ENCODE results near the gene XIRP2. TPM values are rescaled to one million over a fixed set of nuclear protein-coding genes. Genes with fewer than 3 reads are reported as not detected.

Gene XIRP2
- total and polyA plus RNA-seq, 2 of the 4 experiments (the other 2 are of a cell fraction), result 0.05 to 0.18 TPM

DNA sequence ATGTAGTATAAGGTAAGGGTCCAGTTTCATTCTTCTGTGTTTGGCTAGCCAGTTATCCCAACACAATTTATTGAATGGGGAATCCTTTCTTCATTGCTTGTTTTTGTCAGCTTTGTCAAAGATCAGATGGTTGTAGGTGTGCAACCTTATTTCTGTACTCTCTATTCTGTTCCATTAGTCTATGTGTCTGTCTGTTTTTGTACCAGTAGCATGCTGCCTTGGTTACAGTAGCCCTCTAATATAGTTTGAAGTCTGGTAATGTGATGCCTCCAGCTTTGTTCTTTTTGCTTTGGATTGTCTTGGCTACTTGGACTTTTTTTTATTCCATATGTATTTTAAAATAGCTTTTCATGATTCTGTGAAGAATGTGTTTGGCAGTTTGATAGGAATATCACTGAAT lies 222.1 kb downstream of the XIRP2 start:
- Histone ChIP-seq H2BK5ac (ENCODE audit: low read depth, low read length, poor library complexity, severe bottlenecking) (peak overlapping the region; percentile 19), H2BK20ac (ENCODE audit: low read depth, low read length) (no peak overlapping the region), H4K91ac (ENCODE audit: insufficient read depth, low read depth, low read length) (no peak overlapping the region), H3K9ac (ENCODE audit: low read depth, low read length) (no peak overlapping the region), H3K4me3 (ENCODE audit: insufficient read depth, low read depth, low read length) (no peak overlapping the region), H3K18ac (ENCODE audit: low read depth, low read length) (no peak overlapping the region), H2BK15ac (ENCODE audit: low read depth, low read length) (no peak overlapping the region), H2AK5ac (ENCODE audit: low read depth, low read length) (no peak overlapping the region), H3K79me1 (ENCODE audit: low read depth in 1 of 2, low read length in 2 of 2) (no peaks in the 10 kb centered on the region), H3K23ac (ENCODE audit: low read depth, low read length) (no peak overlapping the region), H3K4ac (ENCODE audit: low read depth, low read length) (no peak overlapping the region), H4K20me1 (ENCODE audit: insufficient read depth, low read length) (no peaks in the 10 kb centered on the region), H3K14ac (replicated peaks; ENCODE audit: low read depth, low read length) (no peak overlapping the region), H4K5ac (ENCODE audit: low read depth, low read length) (no peak overlapping the region), H3K56ac (ENCODE audit: extremely low read depth, insufficient read depth, low read length) (no peak overlapping the region), H3K27ac (ENCODE audit: insufficient read depth, low read length) (no peak overlapping the region), H3K9me3 (ENCODE audit: control insufficient read depth, insufficient read depth, low read length) (no peaks in the 10 kb centered on the region), H3K36me3 (ENCODE audit: control insufficient read depth, insufficient read depth, low read length) (no peaks in the 10 kb centered on the region), H3K27me3 (ENCODE audit: control insufficient read depth, insufficient read depth, low read length) (no peaks in the 10 kb centered on the region), H3K4me2 (ENCODE audit: low read depth, low read length) (no peak overlapping the region), H2BK120ac (ENCODE audit: low read depth, low read length) (peak overlapping the region; percentile 19; the same call in 1 of the 2 replicates), H2AFZ (replicated peaks; ENCODE audit: low read length, poor library complexity) (no peak overlapping the region), H4K8ac (ENCODE audit: low read depth in 2 of 2, low read length in 2 of 2) (no peak overlapping the region), H3K4me1 (ENCODE audit: control insufficient read depth, insufficient read depth, low read length) (no peaks in the 10 kb centered on the region), H3K9me1 (ENCODE audit: insufficient read depth, low read length) (no peaks in the 10 kb centered on the region), H2AK9ac (replicated peaks; ENCODE audit: low read depth, low read length, poor library complexity) (no peak overlapping the region)
- intact Hi-C loops (cut with micrococcal nuclease) (no loop called here), in situ Hi-C loops (cut with MboI; ENCODE audit: low sequenced_read_pairs) (no loop called here), dilution Hi-C loops (cut with HindIII; ENCODE audit: low sequenced_read_pairs, unreplicated experiment) (no loop called here)
- ChIA-PET CTCF (no interaction called here), POLR2A (ENCODE audit: unreplicated experiment) (no interaction called here)
- DNase-seq (no peak), ATAC-seq (ENCODE audit: low read depth) (no peak)
- TF ChIP-seq CHD1 (IDR thresholded peaks at IDR 0.05; ENCODE audit: low read depth, low read length) (no peak), RCOR1 (IDR thresholded peaks at IDR 0.05; ENCODE audit: insufficient replicate concordance, low read length) (no peak), MXI1 (IDR thresholded peaks at IDR 0.05; ENCODE audit: borderline replicate concordance, low read depth, low read length) (no peak), MAZ (IDR thresholded peaks at IDR 0.05; ENCODE audit: borderline replicate concordance, low read depth, low read length) (no peak), SMC3 (IDR thresholded peaks at IDR 0.05; ENCODE audit: low read depth, low read length) (no peak), FOS (IDR thresholded peaks at IDR 0.05; ENCODE audit: low read depth, low read length) (no peak), MAFK (IDR thresholded peaks at IDR 0.05; ENCODE audit: low read depth, low read length) (no peak), RAD21 (IDR thresholded peaks at IDR 0.05; ENCODE audit: low read length) (no peak), CEBPB (IDR thresholded peaks at IDR 0.05; ENCODE audit: low read depth, low read length) (no peak), BHLHE40 (IDR thresholded peaks at IDR 0.05; ENCODE audit: low read depth, low read length) (no peak), RFX5 (IDR thresholded peaks at IDR 0.05; ENCODE audit: low read depth, low read length) (no peak), NFE2L2 (IDR thresholded peaks at IDR 0.05; ENCODE audit: low read depth, low read length) (no peak)
- TF ChIP-seq, protein P1, sequence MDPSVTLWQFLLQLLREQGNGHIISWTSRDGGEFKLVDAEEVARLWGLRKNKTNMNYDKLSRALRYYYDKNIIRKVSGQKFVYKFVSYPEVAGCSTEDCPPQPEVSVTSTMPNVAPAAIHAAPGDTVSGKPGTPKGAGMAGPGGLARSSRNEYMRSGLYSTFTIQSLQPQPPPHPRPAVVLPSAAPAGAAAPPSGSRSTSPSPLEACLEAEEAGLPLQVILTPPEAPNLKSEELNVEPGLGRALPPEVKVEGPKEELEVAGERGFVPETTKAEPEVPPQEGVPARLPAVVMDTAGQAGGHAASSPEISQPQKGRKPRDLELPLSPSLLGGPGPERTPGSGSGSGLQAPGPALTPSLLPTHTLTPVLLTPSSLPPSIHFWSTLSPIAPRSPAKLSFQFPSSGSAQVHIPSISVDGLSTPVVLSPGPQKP (IDR thresholded peaks at IDR 0.05; ENCODE audit: borderline replicate concordance, low read depth, low read length), result no peak
- TF ChIP-seq, protein P2, sequence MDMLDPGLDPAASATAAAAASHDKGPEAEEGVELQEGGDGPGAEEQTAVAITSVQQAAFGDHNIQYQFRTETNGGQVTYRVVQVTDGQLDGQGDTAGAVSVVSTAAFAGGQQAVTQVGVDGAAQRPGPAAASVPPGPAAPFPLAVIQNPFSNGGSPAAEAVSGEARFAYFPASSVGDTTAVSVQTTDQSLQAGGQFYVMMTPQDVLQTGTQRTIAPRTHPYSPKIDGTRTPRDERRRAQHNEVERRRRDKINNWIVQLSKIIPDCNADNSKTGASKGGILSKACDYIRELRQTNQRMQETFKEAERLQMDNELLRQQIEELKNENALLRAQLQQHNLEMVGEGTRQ (IDR thresholded peaks at IDR 0.05; ENCODE audit: low read depth, low read length), result no peak
- TF ChIP-seq, protein P3, sequence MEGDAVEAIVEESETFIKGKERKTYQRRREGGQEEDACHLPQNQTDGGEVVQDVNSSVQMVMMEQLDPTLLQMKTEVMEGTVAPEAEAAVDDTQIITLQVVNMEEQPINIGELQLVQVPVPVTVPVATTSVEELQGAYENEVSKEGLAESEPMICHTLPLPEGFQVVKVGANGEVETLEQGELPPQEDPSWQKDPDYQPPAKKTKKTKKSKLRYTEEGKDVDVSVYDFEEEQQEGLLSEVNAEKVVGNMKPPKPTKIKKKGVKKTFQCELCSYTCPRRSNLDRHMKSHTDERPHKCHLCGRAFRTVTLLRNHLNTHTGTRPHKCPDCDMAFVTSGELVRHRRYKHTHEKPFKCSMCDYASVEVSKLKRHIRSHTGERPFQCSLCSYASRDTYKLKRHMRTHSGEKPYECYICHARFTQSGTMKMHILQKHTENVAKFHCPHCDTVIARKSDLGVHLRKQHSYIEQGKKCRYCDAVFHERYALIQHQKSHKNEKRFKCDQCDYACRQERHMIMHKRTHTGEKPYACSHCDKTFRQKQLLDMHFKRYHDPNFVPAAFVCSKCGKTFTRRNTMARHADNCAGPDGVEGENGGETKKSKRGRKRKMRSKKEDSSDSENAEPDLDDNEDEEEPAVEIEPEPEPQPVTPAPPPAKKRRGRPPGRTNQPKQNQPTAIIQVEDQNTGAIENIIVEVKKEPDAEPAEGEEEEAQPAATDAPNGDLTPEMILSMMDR (conservative IDR thresholded peaks at IDR 0.05; ENCODE audit: low read depth, low read length), result no peak
- no TSS peak for BruUV-seq (replicated peaks)
